ENCODE data around the gene SOX18.

SOX18 gene

GRCh38 chr20:64042054-64042781 lies 7.2 kb downstream of the SOX18 start:
- DNase-seq (ENCODE audit: low read depth) = peak; percentile 72
- peak overlapping the region; percentile 25 for H3K4me3 ChIP-seq (ENCODE audit: low read depth, low read length)
- TF ChIP-seq MYC (IDR thresholded peaks at IDR 0.05; ENCODE audit: low read depth, low read length) (peak; percentile 46; the same call in 1 of the 2 replicates), POLR2A (IDR thresholded peaks at IDR 0.05; ENCODE audit: extremely low read depth, insufficient read length) (no peak)
- TF ChIP-seq, protein P1, sequence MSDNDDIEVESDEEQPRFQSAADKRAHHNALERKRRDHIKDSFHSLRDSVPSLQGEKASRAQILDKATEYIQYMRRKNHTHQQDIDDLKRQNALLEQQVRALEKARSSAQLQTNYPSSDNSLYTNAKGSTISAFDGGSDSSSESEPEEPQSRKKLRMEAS (IDR thresholded peaks at IDR 0.05; ENCODE audit: low read depth, low read length) = peak; percentile 40; the same call in 1 of the 2 replicates

DNA sequence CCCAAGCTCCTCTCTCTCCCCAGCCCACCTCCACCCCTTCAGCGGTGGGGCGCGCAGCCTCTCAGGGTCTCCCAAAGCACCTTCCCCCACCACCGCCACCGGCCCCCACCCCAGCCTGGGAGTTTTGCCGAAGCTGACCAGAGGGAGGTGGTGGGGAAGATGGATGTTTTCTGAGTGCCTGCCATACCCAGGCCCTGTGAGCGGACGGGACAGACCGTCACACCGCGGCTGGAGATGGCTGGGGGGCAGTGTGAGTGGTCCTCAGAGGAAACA lies 7.7 kb downstream of the SOX18 start:
- H3K4me3 ChIP-seq (ENCODE audit: low read depth, low read length) = peak overlapping the region; percentile 25
- no peak for TF ChIP-seq MYC (IDR thresholded peaks at IDR 0.05; ENCODE audit: low read depth, low read length)
- TF ChIP-seq POLR2A (IDR thresholded peaks at IDR 0.05; ENCODE audit: extremely low read depth, insufficient read length) = no peak
- TF ChIP-seq, protein P1 (IDR thresholded peaks at IDR 0.05; ENCODE audit: low read depth, low read length) = no peak
- no peak for TF ChIP-seq CTCF (IDR thresholded peaks at IDR 0.05; ENCODE audit: low read depth, low read length)

DNA sequence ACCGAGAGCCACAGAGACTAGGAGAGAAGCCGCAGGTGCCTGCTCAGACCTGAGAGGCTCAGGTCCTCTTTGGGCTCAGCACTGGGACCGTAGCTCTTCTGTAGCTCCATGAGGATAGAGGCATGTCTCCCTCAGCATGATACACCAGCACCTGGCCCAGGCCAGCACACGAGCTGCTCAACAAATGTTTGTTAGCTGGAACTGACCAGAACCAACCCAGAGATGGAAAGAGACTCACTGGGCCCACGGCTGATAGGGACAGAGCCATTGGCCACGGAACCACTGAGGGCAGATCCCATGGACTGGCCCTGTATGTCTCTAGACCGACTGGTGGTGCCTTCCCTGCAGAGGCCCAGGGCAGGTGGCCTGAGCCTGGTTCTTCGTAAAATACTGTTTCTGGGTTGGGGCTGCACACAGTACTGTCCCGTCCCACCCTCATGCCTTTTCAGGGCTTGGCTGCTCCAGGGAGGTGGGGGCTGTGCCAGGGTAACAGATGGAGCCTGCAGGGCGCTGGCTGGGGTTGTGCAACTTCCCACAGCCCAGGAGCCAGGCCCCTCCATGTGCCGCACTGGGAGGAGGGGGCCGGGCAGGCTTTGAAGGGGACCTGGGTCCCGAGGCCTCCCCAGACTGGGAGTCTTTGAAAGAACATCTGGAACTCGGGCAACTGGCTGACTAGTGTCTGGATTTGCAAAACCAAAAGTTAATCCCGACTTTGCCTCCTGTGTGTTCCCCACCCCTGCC lies 8.2 kb downstream of the SOX18 start:
- DNase-seq (ENCODE audit: low read depth) = peak; percentile 90
- H3K4me3 ChIP-seq (ENCODE audit: low read depth, low read length) = no peak overlapping the region
- TF ChIP-seq, protein P1 (IDR thresholded peaks at IDR 0.05; ENCODE audit: low read depth, low read length) = peak; percentile 91
- TF ChIP-seq MYC (IDR thresholded peaks at IDR 0.05; ENCODE audit: low read depth, low read length) = peak; percentile 97
- no peak for TF ChIP-seq CTCF (IDR thresholded peaks at IDR 0.05; ENCODE audit: low read depth, low read length)
- TF ChIP-seq POLR2A (IDR thresholded peaks at IDR 0.05; ENCODE audit: extremely low read depth, insufficient read length) = no peak

More for the DNA sequence above, 7.7 kb downstream of the SOX18 start:
- no peak for DNase-seq (ENCODE audit: low read depth)

GRCh38 chr20:64040231-64041039 lies 9.0 kb downstream of the SOX18 start:
- no peak for DNase-seq (ENCODE audit: low read depth)
- no peak overlapping the region for H3K4me3 ChIP-seq (ENCODE audit: low read depth, low read length)
- TF ChIP-seq POLR2A (IDR thresholded peaks at IDR 0.05; ENCODE audit: extremely low read depth, insufficient read length) (no peak), MYC (IDR thresholded peaks at IDR 0.05; ENCODE audit: low read depth, low read length) (no peak), CTCF (IDR thresholded peaks at IDR 0.05; ENCODE audit: low read depth, low read length) (no peak)
- TF ChIP-seq, protein P1 (IDR thresholded peaks at IDR 0.05; ENCODE audit: low read depth, low read length) = peak; percentile 69

GRCh38 chr20:64039293-64040160 lies 9.9 kb downstream of the SOX18 start:
- TF ChIP-seq MYC (IDR thresholded peaks at IDR 0.05; ENCODE audit: low read depth, low read length) (no peak; the same call in 1 of the 2 replicates), CTCF (IDR thresholded peaks at IDR 0.05; ENCODE audit: low read depth, low read length) (no peak), POLR2A (IDR thresholded peaks at IDR 0.05; ENCODE audit: extremely low read depth, insufficient read length) (no peak)
- TF ChIP-seq, protein P1 (IDR thresholded peaks at IDR 0.05; ENCODE audit: low read depth, low read length) = no peak
- H3K4me3 ChIP-seq (ENCODE audit: low read depth, low read length) = peak overlapping the region; percentile 25
- no peak for DNase-seq (ENCODE audit: low read depth)
